Measurements from ENCODE around the gene PPM1N. TPM values are rescaled to one million over a fixed set of nuclear protein-coding genes. Genes with fewer than 3 reads are reported as not detected.

PPM1N gene
- total and polyA plus RNA-seq, 2 of the 13 experiments (the other 11 are each of a cell fraction or from before 2014, with no cell fraction given) = 0.31 to 1.8 TPM

DNA sequence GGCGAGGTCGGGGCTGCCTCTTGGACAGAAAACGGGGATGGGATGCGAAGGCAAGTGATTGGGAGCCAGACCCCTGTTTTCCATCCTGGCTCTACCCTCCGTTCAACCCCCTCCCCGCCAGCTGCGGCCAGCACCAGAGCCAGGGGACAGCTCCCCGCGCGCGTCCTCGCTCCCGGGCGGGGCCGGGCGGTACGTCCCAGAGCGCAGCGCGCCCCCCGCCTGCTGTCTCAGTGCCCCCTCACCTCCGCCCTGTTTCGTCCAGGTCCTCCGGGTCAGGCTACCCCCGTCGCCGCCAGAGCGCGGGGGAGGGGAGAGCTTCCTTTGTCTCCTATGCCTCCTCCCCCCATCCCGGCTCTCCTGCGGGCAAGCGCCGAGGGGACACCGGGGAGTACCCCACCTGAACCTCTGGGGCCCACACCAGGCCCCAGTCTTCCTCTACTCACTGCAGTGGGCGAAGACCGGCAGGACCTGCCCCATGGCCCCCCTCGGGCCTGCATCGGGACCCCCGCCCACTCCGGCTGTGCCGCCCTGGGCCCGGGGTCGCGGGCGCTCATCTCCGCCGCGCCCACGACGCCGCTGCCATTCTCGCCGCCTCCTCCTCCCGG lies 1.8 kb upstream of the PPM1N start (continued):
- TF ChIP-seq ISL2 (CRISPR knock-in tag; IDR thresholded peaks at IDR 0.05) (peak; percentile 47; the same call in 1 of the 2 replicates), NFIB (CRISPR knock-in tag; IDR thresholded peaks at IDR 0.05; ENCODE audit: borderline replicate concordance) (no peak), FOXA1 (IDR thresholded peaks at IDR 0.05) (no peak), FOXA1 (CRISPR knock-in tag; IDR thresholded peaks at IDR 0.05) (no peak), FLYWCH1 (CRISPR knock-in tag; IDR thresholded peaks at IDR 0.05) (no peak), MAF1 (CRISPR knock-in tag; IDR thresholded peaks at IDR 0.05; ENCODE audit: borderline replicate concordance) (no peak), HNRNPUL1 (IDR thresholded peaks at IDR 0.05; ENCODE audit: low read depth, low read length) (no peak), ADNP (CRISPR knock-in tag; IDR thresholded peaks at IDR 0.05) (no peak), NFYB (CRISPR knock-in tag; IDR thresholded peaks at IDR 0.05) (0 out of 2 replicates have a peak, but pooled peaks have one; percentile 19), XRCC5 (optimal IDR thresholded peaks at IDR 0.05; ENCODE audit: low read length) (no peak), GZF1 (CRISPR knock-in tag; IDR thresholded peaks at IDR 0.05) (peak; percentile 75; the same call in 1 of the 2 replicates), ZMAT3 (CRISPR knock-in tag; conservative IDR thresholded peaks at IDR 0.05) (0 out of 2 replicates have a peak, but pooled peaks have one; percentile 49), RBFOX2 (IDR thresholded peaks at IDR 0.05; ENCODE audit: low read depth, low read length) (no peak), PCBP1 (IDR thresholded peaks at IDR 0.05; ENCODE audit: borderline replicate concordance, low read depth, low read length) (0 out of 2 replicates have a peak, but pooled peaks have one; percentile 70), HOXA5 (CRISPR knock-in tag; IDR thresholded peaks at IDR 0.05) (peak; percentile 89; the same call in 1 of the 2 replicates), ZKSCAN5 (CRISPR knock-in tag; IDR thresholded peaks at IDR 0.05) (no peak), ZFAT (CRISPR knock-in tag; conservative IDR thresholded peaks at IDR 0.05) (0 out of 2 replicates have a peak, but pooled peaks have one; percentile 38), FOXC1 (CRISPR knock-in tag; IDR thresholded peaks at IDR 0.05; ENCODE audit: borderline replicate concordance) (no peak), ZNF274 (CRISPR knock-in tag; IDR thresholded peaks at IDR 0.05) (peak; percentile 86; the same call in 1 of the 2 replicates), ZBTB20 (CRISPR knock-in tag; IDR thresholded peaks at IDR 0.05; ENCODE audit: borderline replicate concordance, low read depth) (0 out of 2 replicates have a peak, but pooled peaks have one; percentile 77), HDAC2 (CRISPR knock-in tag; IDR thresholded peaks at IDR 0.05) (peak; percentile 62; the same call in 1 of the 2 replicates)
- TF ChIP-seq, protein P1, sequence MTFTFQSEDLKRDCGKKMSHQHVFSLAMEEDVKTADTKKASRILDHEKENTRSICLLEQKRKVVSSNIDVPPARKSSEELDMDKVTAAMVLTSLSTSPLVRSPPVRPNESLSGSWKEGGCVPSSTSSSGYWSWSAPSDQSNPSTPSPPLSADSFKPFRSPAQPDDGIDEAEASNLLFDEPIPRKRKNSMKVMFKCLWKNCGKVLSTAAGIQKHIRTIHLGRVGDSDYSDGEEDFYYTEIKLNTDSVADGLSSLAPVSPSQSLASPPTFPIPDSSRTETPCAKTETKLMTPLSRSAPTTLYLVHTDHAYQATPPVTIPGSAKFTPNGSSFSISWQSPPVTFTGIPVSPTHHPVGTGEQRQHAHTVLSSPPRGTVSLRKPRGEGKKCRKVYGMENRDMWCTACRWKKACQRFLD (CRISPR knock-in tag; IDR thresholded peaks at IDR 0.05; ENCODE audit: borderline replicate concordance) = 0 out of 2 replicates have a peak, but pooled peaks have one; percentile 49
- TF ChIP-seq, protein P2, sequence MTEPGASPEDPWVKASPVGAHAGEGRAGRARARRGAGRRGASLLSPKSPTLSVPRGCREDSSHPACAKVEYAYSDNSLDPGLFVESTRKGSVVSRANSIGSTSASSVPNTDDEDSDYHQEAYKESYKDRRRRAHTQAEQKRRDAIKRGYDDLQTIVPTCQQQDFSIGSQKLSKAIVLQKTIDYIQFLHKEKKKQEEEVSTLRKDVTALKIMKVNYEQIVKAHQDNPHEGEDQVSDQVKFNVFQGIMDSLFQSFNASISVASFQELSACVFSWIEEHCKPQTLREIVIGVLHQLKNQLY (CRISPR knock-in tag; IDR thresholded peaks at IDR 0.05) = no peak; the same call in 1 of the 2 replicates
- TF ChIP-seq, protein P3, sequence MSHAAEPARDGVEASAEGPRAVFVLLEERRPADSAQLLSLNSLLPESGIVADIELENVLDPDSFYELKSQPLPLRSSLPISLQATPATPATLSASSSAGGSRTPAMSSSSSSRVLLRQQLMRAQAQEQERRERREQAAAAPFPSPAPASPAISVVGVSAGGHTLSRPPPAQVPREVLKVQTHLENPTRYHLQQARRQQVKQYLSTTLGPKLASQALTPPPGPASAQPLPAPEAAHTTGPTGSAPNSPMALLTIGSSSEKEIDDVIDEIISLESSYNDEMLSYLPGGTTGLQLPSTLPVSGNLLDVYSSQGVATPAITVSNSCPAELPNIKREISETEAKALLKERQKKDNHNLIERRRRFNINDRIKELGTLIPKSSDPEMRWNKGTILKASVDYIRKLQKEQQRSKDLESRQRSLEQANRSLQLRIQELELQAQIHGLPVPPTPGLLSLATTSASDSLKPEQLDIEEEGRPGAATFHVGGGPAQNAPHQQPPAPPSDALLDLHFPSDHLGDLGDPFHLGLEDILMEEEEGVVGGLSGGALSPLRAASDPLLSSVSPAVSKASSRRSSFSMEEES (CRISPR knock-in tag; IDR thresholded peaks at IDR 0.05) = peak; percentile 67; the same call in 1 of the 2 replicates
- TF ChIP-seq, protein P4, sequence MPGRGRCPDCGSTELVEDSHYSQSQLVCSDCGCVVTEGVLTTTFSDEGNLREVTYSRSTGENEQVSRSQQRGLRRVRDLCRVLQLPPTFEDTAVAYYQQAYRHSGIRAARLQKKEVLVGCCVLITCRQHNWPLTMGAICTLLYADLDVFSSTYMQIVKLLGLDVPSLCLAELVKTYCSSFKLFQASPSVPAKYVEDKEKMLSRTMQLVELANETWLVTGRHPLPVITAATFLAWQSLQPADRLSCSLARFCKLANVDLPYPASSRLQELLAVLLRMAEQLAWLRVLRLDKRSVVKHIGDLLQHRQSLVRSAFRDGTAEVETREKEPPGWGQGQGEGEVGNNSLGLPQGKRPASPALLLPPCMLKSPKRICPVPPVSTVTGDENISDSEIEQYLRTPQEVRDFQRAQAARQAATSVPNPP (CRISPR knock-in tag; IDR thresholded peaks at IDR 0.05) = no peak
- TF ChIP-seq, protein P5, sequence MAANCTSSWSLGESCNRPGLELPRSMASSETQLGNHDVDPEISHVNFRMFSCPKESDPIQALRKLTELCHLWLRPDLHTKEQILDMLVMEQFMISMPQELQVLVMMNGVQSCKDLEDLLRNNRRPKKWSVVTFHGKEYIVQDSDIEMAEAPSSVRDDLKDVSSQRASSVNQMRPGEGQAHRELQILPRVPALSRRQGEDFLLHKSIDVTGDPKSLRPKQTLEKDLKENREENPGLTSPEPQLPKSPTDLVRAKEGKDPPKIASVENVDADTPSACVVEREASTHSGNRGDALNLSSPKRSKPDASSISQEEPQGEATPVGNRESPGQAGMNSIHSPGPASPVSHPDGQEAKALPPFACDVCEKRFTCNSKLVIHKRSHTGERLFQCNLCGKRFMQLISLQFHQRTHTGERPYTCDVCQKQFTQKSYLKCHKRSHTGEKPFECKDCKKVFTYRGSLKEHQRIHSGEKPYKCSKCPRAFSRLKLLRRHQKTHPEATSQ (CRISPR knock-in tag; IDR thresholded peaks at IDR 0.05; ENCODE audit: borderline replicate concordance) = no peak
